GM20431 (cell line): ENCODE measurements around the gene RASAL3.
"Not testable (repeated sequence)": the region's sequence is repeated elsewhere in the genome, so short reads cannot be mapped to it uniquely, and the experiment has no call there.

Source experiments
- in situ Hi-C: fragments of 300-500 bp; cut with MseI, MboI; formaldehyde crosslinking; loops from one replicate; pipeline ENCODE4 v1.15.0; 2020; ENCODE audit warnings: low sequenced_read_pairs; ENCODE audit not compliant: unreplicated experiment

The RASAL3 gene

GRCh38 chr19:15475169-15475568 is 10.8 kb upstream of the RASAL3 start:
- in situ Hi-C loops: no loop called here

- in situ Hi-C loops: not testable (repeated sequence)
Observed at GRCh38 chr19:15473821-15474220, 9.5 kb upstream of the RASAL3 start.

DNA sequence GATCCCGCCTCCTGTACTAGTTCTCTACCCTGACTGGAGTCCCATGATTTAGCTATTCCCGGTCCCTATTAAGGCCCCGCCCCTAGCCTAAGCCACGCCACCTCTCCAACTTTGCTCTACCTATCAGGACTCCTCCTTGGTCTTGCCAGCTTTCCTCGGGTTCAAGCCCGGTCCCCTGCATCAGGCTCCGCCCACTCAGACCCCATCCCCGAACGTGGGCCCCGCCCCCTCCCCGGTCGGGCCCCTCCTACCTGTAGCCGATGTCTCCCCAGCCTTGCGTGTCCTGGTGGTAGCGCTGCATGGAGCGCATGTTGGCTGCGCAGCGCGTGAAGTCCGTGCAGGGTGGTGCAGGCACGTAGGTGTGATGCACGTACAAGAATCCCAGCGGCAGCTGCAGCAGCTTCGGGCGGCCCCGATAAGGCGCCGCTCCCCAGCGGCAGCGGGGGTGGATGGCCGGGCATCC is 7.3 kb upstream of the RASAL3 start:
- in situ Hi-C loops: no loop called here

DNA sequence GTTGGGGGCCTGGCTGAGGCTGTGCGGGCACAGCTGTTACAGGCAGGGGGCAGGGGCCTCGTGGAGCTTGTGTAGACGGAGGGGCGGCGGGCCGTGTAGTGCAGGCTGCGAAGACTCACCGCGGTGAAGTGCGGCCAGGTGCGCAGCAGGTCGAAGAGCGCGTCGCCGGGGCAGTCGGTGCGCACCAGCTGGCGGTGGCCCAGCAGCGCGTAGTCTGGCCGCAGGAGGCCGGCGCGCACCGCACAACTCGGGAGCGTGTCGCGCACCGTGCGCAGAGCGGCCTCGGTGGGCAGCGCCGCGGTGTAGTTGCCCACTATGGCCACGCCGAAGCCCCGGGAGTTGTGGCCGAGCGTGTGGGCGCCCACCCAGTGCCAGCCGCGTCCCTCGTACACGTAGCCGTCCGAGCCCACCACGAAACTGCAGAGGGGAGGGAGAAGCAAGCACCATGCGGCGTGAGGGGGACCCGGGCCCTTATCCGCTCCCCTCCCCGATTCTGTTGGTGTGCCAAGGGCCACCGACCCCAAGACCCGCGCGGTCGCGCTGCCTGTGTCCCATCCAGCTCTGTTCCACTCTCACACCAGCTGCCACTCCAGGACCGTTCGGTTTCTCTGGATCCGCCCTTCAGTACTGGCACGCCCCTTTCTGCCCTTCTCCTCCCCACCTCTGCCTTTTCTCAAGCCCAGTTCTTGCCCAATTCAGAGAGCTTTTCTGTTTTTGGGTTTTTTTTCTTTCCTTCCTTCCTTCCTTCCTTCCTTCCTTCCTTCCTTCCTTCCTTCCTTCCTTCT is 5.4 kb upstream of the RASAL3 start:
- in situ Hi-C loops: no loop called here

GRCh38 chr19:15468675-15469512 is 4.5 kb upstream of the RASAL3 start:
- in situ Hi-C loops: no loop called here

- in situ Hi-C loops: no loop called here
Observed at GRCh38 chr19:15467734-15468214, 3.4 kb upstream of the RASAL3 start.

DNA sequence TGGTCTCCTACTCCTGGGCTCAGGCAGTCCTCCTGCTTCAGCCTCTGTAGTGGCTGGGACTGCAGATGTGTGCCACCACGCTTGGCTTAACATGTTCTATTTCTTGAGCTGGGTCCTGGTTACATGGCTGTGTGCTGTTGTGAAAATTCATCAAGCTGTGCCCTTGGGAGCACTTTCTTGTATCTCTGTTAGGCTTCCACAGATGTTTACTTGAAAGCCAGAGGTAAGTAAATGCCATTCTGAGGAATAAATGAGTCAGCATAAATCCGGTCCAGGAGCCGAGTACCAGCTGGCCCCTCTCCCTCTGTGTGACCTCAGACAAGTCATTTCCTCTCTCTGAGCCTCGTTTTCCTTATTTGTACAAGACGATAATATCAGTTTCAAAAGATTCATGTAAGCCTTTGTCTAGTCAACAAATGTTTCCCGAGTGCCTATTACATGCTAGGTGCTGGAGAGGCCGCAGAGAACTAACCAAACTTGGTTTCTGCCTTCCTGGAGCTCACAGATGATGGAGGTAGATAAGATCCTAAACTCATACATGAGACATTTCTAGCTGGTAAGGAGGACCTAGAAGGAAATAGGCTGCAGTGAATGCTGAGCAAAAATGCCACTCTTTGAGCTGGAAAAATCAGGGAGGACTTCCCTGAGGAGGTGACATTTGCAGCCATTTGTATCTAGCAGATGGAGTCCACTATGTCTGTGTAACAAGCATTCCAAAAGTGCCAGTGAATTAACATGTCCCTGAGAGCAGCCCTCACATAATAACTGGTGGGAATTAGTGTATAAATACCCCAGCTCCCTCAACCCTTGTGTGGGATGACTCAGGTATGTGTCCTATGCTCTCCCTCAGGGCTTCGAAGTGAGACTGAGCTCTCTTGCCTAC is 2.7 kb upstream of the RASAL3 start:
- in situ Hi-C loops: no loop called here

GRCh38 chr19:15463861-15464371 is 428 bp downstream of the RASAL3 start:
- in situ Hi-C loops: no loop called here

- in situ Hi-C loops: no loop called here
Observed at GRCh38 chr19:15461694-15462093, 2.6 kb downstream of the RASAL3 start.

GRCh38 chr19:15457701-15458484 is 6.5 kb downstream of the RASAL3 start:
- in situ Hi-C loops: no loop called here

GRCh38 chr19:15456871-15457700 is 7.3 kb downstream of the RASAL3 start:
- in situ Hi-C loops: no loop called here

DNA sequence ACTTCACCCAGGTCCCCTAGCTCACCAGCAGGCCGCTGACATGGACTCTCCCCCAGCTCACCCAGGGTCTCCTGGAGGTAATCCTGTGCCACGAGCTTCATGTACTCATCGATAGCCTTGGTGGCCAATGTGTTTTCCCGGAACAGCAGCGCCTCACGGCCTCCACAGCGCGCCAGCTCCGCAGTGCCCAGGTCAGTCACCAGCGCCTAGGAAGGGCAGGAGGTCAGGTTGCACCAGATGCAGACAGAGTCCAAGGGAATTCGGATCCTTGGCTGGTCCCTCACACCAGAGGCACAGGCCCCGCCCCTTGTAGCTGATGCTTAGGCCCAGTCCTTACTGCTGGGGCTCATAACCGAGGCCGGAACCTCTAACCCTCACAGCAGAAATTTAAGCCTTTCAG is 7.9 kb downstream of the RASAL3 start:
- in situ Hi-C loops: no loop called here

DNA sequence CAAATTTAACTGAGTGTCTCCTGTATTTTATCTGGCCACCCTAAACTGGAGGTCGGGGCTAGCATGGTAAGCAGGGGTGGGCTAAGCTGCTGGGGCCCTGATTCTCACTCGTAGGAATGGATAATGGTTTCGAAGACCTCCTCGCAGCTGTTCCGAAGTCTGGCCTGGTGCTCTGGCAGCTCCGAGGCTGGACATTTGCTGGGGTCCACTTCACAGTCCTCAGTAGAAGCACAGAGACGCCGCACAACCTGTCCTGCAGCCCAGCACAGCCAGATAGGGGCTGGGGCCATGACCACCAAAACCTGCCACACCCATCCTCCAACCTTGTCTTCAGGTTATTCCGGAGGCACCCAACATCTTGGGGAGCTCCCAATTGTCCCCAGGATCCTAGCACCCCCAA is 8.3 kb downstream of the RASAL3 start:
- in situ Hi-C loops: no loop called here

DNA sequence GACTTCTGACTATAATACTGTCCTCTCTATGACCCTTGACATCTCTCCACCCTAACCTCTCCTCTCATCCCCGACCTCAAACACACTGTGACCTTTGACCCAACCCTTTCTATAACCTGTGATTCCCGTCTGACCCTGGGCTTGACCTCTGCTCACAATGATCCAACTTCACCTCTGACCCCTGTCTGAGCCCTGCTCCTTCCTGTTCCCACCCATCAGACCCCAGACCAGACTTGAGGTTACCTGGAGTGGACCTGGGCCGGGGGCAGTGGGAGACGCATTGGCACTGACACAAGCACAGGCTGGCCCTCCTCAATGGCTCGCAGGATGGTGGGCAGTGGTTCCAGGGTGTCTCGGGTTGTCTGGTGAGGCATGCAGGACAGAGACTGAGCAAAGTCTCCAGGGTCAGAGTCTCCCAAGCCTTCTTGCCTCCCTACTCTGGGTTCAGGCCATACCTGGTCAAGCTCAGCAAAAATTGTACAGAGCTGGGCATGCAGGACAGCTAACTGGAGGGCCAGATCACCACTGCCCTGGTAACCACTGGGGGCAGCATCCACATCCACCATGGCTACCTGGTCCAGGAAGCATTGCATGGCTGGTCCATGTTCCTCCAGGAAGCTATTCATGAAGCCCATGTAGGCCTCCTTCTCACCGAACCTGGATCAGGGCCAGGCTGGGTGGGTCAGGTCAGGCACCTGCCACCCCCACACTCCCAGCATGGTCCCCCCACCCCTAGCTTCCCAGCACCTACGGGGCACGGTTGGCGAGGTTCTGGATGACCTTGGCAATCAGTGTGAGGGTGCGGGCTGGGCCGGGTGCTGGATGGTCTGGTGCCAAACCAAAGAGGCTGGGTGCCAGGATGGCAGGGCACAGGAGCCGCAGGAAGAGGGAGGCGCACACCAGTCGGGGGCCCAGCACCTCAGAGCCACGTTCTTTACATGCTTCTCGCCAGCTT is 10.2 kb downstream of the RASAL3 start:
- in situ Hi-C loops: no loop called here

- in situ Hi-C loops: no loop called here
Observed at GRCh38 chr19:15453091-15453578, 11.2 kb downstream of the RASAL3 start.

GRCh38 chr19:15452111-15453047 is 12.0 kb downstream of the RASAL3 start:
- in situ Hi-C loops: no loop called here
